Endothelial cell of umbilical vein (primary cell): ENCODE measurements around the gene HGFAC. TPM values are rescaled to one million over a fixed set of nuclear protein-coding genes. Genes with fewer than 3 reads are reported as not detected.

Source experiments
- BruUV-seq: library from RNA; stranded (reverse); fragments of 400-500 nt; replicated peaks from 2 replicates; lab custom pipeline; 2021; lab: Mats Ljungman, UMichigan
- CTCF ChIA-PET: fragments of 300-600, 350-600 bp; sonication (Branson Sonifier 250); formaldehyde crosslinking; loops from one replicate; lab custom pipeline; 2021; ENCODE audit warnings: antibody characterized with exemption, inconsistent platforms; lab: Charles Lee
- POLR2A ChIA-PET: fragments of 300-600, 350-600 bp; sonication (Branson Sonifier 250); formaldehyde crosslinking; loops from one replicate; lab custom pipeline; 2021; ENCODE audit warnings: antibody characterized with exemption, inconsistent platforms; lab: Charles Lee
- DNase-seq: peaks from one replicate; pipeline ENCODE4 v3.0.0-alpha.2; 2011; ENCODE audit warnings: low read depth, low spot score
- FAIRE-seq: peaks from 2 replicates; lab custom pipeline; 2011; peaks lifted over from hg19 to GRCh38; lab: Jason Lieb, UNC
- H2AFZ ChIP-seq: 2 replicates; pipeline ENCODE4 v1.6.0; 2012; ENCODE audit warnings: low read depth, low read length, control low read depth, inconsistent platforms
- H3K27ac ChIP-seq: 2 replicates; pipeline ENCODE4 v1.5.1; 2011; ENCODE audit warnings: low read depth, mild to moderate bottlenecking, control low read depth, low read length, moderate library complexity; ENCODE audit not compliant: insufficient read depth
- H3K27me3 ChIP-seq, 2 experiments: 2 replicates each; pipeline versions ENCODE4 v1.6.0 to v1.6.1; 2011; ENCODE audit warnings: low read length in 2 of 2, mixed read lengths in 1 of 2; ENCODE audit not compliant: control insufficient read depth in 2 of 2, insufficient read depth in 2 of 2
- H3K36me3 ChIP-seq, 2 experiments: 2 replicates in 1 of 2; 3 replicates in 1 of 2; pipeline ENCODE4 v1.5.1; 2011; ENCODE audit warnings: low read length in 2 of 2, mild to moderate bottlenecking in 1 of 2, moderate library complexity in 1 of 2; ENCODE audit not compliant: control insufficient read depth in 2 of 2, insufficient read depth in 2 of 2; ENCODE audit errors: extremely low read depth in 1 of 2
- H3K4me1 ChIP-seq: 3 replicates; pipeline ENCODE4 v1.5.1; 2011; ENCODE audit warnings: mild to moderate bottlenecking, low read length; ENCODE audit not compliant: control insufficient read depth, insufficient read depth; ENCODE audit errors: extremely low read depth
- H3K4me2 ChIP-seq: 2 replicates; pipeline ENCODE4 v1.6.1; 2011; ENCODE audit warnings: low read length, control low read depth, mixed read lengths; ENCODE audit not compliant: insufficient read depth
- H3K4me3 ChIP-seq, 3 experiments: fragments of 200-600 bp in 1 of 3; sonication (generic), shearing (Covaris generic) in 1 of 3; replicated peaks in 1 of 3; 2 replicates each; pipeline ENCODE4 v1.5.1; 2011 to 2016; ENCODE audit warnings: control low read depth in 3 of 3, low read length in 3 of 3, mild to moderate bottlenecking in 2 of 3, inconsistent platforms in 1 of 3, low read depth in 1 of 3, moderate library complexity in 1 of 3; ENCODE audit not compliant: insufficient read depth in 1 of 3
- H3K79me2 ChIP-seq: 2 replicates; pipeline ENCODE4 v1.6.0; 2012; ENCODE audit warnings: low read length, inconsistent platforms; ENCODE audit not compliant: control insufficient read depth, insufficient read depth
- H3K9ac ChIP-seq: replicated peaks from 2 replicates; pipeline ENCODE3; 2011; ENCODE audit warnings: low read length, control low read depth; ENCODE audit not compliant: insufficient read depth; ENCODE audit errors: extremely low read depth
- H3K9me1 ChIP-seq: replicated peaks from 3 replicates; pipeline ENCODE4 v1.6.0; 2011; ENCODE audit warnings: mild to moderate bottlenecking, low read length; ENCODE audit not compliant: control insufficient read depth, insufficient read depth; ENCODE audit errors: extremely low read depth
- H3K9me3 ChIP-seq: replicated peaks from 2 replicates; pipeline ENCODE4 v1.5.1; 2012; ENCODE audit warnings: low read length, inconsistent platforms; ENCODE audit not compliant: control insufficient read depth, insufficient read depth
- H4K20me1 ChIP-seq: replicated peaks from 2 replicates; pipeline ENCODE3; 2011; ENCODE audit warnings: mild to moderate bottlenecking, low read length; ENCODE audit not compliant: control insufficient read depth, insufficient read depth; ENCODE audit errors: extremely low read depth
- CTCF ChIP-seq, 2 donors: IDR thresholded peaks; 1 replicate in 1 of 2; 2 replicates in 1 of 2; pipeline ENCODE4 v1.5.1; 2011; ENCODE audit warnings: low read length in 2 of 2, mild to moderate bottlenecking in 2 of 2, moderate library complexity in 2 of 2, control low read depth in 1 of 2, inconsistent platforms in 1 of 2, low read depth in 1 of 2; ENCODE audit not compliant: insufficient read depth in 1 of 2; ENCODE audit errors: extremely low read depth in 1 of 2
- EZH2 ChIP-seq: IDR thresholded peaks from 2 replicates; pipeline ENCODE4 v1.6.1; 2012; ENCODE audit warnings: borderline replicate concordance, low read depth, mild to moderate bottlenecking, moderate library complexity, low read length, inconsistent platforms; ENCODE audit not compliant: severe bottlenecking
- FOS ChIP-seq: IDR thresholded peaks from 2 replicates; pipeline ENCODE4 v1.6.1; 2011; ENCODE audit warnings: mild to moderate bottlenecking, low read length, moderate library complexity, borderline replicate concordance; ENCODE audit not compliant: insufficient read depth
- GATA2 ChIP-seq: IDR thresholded peaks from 2 replicates; pipeline ENCODE4 v1.7.0; 2011; ENCODE audit warnings: low read depth, mild to moderate bottlenecking, moderate library complexity, mixed read lengths, low read length; ENCODE audit not compliant: insufficient read length, insufficient read depth
- JUN ChIP-seq: IDR thresholded peaks from 2 replicates; pipeline ENCODE4 v1.6.1; 2011; ENCODE audit warnings: borderline replicate concordance, low read depth; ENCODE audit not compliant: insufficient read length, insufficient read depth
- MAX ChIP-seq: IDR thresholded peaks from 2 replicates; pipeline ENCODE4 v1.6.1; 2011; ENCODE audit not compliant: insufficient read depth, insufficient read length
- MYC ChIP-seq: IDR thresholded peaks from one replicate; pipeline ENCODE4 v1.6.1; 2011; ENCODE audit warnings: mild to moderate bottlenecking, low read depth, low read length
- POLR2A ChIP-seq: IDR thresholded peaks from 2 replicates; pipeline ENCODE4 v1.6.1; 2012; ENCODE audit warnings: low read depth, mild to moderate bottlenecking, control low read depth, low read length
- POLR2AphosphoS5 ChIP-seq: IDR thresholded peaks from 2 replicates; pipeline ENCODE4 v1.6.1; 2012; ENCODE audit warnings: low read depth, mild to moderate bottlenecking, control low read depth, low read length, moderate library complexity; ENCODE audit not compliant: insufficient read depth
- dilution Hi-C: fragments of 300-500 bp; cut with MboI; formaldehyde crosslinking; loops from one replicate; pipeline ENCODE4 v1.15.0; 2019; ENCODE audit warnings: low sequenced_read_pairs; ENCODE audit not compliant: extremely low pct_ligation_motif_present
- intact Hi-C: fragments of 100-400 bp; cut with micrococcal nuclease; formaldehyde crosslinking; loops from one replicate; pipeline ENCODE4 v1.10.0; 2022
- polyA plus RNA-seq, 4 experiments: library from polyadenylated mRNA; depleted of rRNA in 3 of 4; stranded (reverse) in 3 of 4; unstranded in 1 of 4; fragments of >200 nt; gene quantifications; 2 replicates each; pipeline versions ENCODE4 v1.2.1 to v1.2.3, GENCODE V29; 2011 to 2012; ENCODE audit warnings: missing spikeins in 1 of 4
- total RNA-seq: library from RNA; stranded (reverse); gene quantifications from 2 replicates; pipeline ENCODE4 v1.2.3, GENCODE V29; 2021

The HGFAC gene
- total and polyA plus RNA-seq, 2 donors (not counting 3 experiments of a cell fraction or from before 2014, with no cell fraction given) = 0.36 to 0.49 TPM

GRCh38 chr4:3462321-3462789 lies 20.6 kb downstream of the HGFAC start:
- H3K4me3 ChIP-seq = no peak overlapping the region
- H3K36me3 ChIP-seq = no peaks in the 10 kb centered on the region
- no peaks in the 10 kb centered on the region for H3K9me1 ChIP-seq
- no peaks in the 10 kb centered on the region for H3K4me1 ChIP-seq
- no peak overlapping the region for H2AFZ ChIP-seq
- no TSS peak for BruUV-seq
- no peak for TF ChIP-seq GATA2
- DNase-seq (no peak), FAIRE-seq (no peak)
- no peaks in the 10 kb centered on the region for H4K20me1 ChIP-seq
- intact Hi-C loops (no loop called here), dilution Hi-C loops (no loop called here)
- H3K27ac ChIP-seq = no peak overlapping the region
- peaks cover 7 to 9% of the 10 kb centered on the region in 2 experiments for H3K27me3 ChIP-seq
- H3K4me2 ChIP-seq = no peak overlapping the region
- ChIA-PET POLR2A (no interaction called here), CTCF (no interaction called here)
- H3K9ac ChIP-seq = no peak overlapping the region
- no peaks in the 10 kb centered on the region for H3K79me2 ChIP-seq
- H3K9me3 ChIP-seq = no peaks in the 10 kb centered on the region

GRCh38 chr4:3462790-3463415 lies 21.1 kb downstream of the HGFAC start, which contains the start of gene DOK7:
TSS of gene DOK7 (plus strand) at chr4:3463306. CDS start at chr4:3463376, 70 bp downstream.
- H2AFZ ChIP-seq = no peak within 1 kb of the TSS
- H3K9ac ChIP-seq = no peak within 1 kb of the TSS
- FAIRE-seq (no peak), DNase-seq (no peak)
- ChIA-PET CTCF (interaction anchor here (1.1 to 1.3 kb wide), 2 partner anchors 16 to 18 kb away, joined by 3 read pairs; no protein-coding TSS in a partner anchor), POLR2A (no interaction called here)
- H3K27ac ChIP-seq = no peak within 1 kb of the TSS
- H3K9me1 ChIP-seq = no peaks in the 10 kb centered on the region
- no peaks in the 10 kb centered on the region for H3K4me1 ChIP-seq
- dilution Hi-C loops (no loop called here), intact Hi-C loops (no loop called here)
- TF ChIP-seq JUN (no peak), FOS (no peak), MAX (no peak), MYC (no peak), CTCF (IDR thresholded peaks at IDR 0.05; ENCODE audit: extremely low read depth in 1 of 2, insufficient read depth in 1 of 2, low read depth in 1 of 2, low read length in 2 of 2) (no peak), EZH2 (no peak), POLR2A (no peak), GATA2 (no peak), POLR2AphosphoS5 (no peak)
- H4K20me1 ChIP-seq = no peaks in the 10 kb centered on the region
- H3K27me3 ChIP-seq = peaks cover 7 to 9% of the 10 kb centered on the region in 2 experiments
- no TSS peak for BruUV-seq
- H3K4me3 ChIP-seq = peak within 1 kb of the TSS in 1 of 3 experiments; percentile 12
- H3K9me3 ChIP-seq = no peaks in the 10 kb centered on the region
- no peaks in the 10 kb centered on the region for H3K36me3 ChIP-seq
- H3K4me2 ChIP-seq = no peak within 1 kb of the TSS
- no peaks in the 10 kb centered on the region for H3K79me2 ChIP-seq
